ENCODE results near the gene PCDH11Y.
"Not testable (repeated sequence)": the region's sequence is repeated elsewhere in the genome, so short reads cannot be mapped to it uniquely, and the experiment has no call there.

PCDH11Y gene

DNA sequence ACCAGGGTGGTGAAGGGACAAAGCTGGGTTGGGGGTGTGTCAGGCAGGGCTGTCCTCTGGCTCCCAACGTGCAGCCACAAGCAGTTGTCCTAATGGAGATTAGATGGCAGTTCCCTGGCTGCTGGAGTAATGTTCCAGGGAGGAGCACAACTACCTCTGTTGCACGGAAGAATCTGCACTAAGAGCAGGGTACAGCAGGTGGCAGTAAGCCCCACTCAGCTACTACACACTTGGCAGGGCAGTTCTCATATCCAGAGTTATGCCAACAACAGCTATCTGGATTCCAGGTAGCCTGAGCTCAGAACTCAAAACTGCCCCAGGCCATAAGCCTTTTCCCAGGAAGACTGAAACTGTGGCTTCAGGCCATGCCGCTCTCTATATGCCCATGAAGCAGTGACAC, 761.3 kb downstream of the PCDH11Y start:
- not testable (repeated sequence) for H3K4me3 ChIP-seq (ENCODE audit: low read depth, low read length); H3K36me3 ChIP-seq; DNase-seq; H3K9me3 ChIP-seq; H3K4me1 ChIP-seq; H3K27me3 ChIP-seq

DNA sequence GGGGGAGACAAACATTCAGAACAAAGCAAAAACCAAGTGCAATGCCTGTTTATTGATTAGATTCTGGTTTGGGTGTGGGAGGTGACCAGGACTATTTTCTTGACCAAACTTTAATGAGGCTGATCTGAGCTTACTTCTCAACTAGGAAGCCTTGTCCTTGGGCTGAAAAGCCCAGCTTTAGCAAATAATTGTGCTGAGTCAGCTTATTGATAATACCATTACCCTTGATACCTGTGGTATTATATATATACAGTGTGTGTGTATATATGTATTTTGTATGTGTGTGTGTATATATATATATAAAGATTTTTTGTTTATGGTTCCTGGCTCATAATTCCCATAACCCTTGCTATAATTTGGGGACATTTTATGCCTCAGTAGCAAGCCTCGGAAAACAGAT, 776.4 kb downstream of the PCDH11Y start:
- H3K36me3 ChIP-seq; DNase-seq; H3K4me1 ChIP-seq; H3K4me3 ChIP-seq (ENCODE audit: low read depth, low read length); H3K9me3 ChIP-seq; H3K27me3 ChIP-seq: not testable (repeated sequence)
